GM12865 (cell line): ENCODE results near the gene GCNT1.

ENCODE experiments used
- DNase-seq: peaks from one replicate; pipeline ENCODE4 v3.0.0; 2010; ENCODE audit warnings: low read depth
- H3K4me3 ChIP-seq: 2 replicates; pipeline ENCODE4 v1.5.1; 2011; ENCODE audit warnings: mild to moderate bottlenecking, low read depth, low read length, control low read depth
- TF ChIP-seq, protein P1 (sequence below): IDR thresholded peaks from 2 replicates; pipeline ENCODE4 v1.5.1; 2011; ENCODE audit warnings: low read length, control low read depth, low read depth, inconsistent platforms; ENCODE audit not compliant: insufficient read depth; ENCODE audit errors: missing control alignments

GCNT1 gene

GRCh38 chr9:76419782-76420380, 39.1 kb upstream of the GCNT1 start:
- H3K4me3 ChIP-seq = no peak overlapping the region
- DNase-seq = peak; percentile 41
- TF ChIP-seq, protein P1, sequence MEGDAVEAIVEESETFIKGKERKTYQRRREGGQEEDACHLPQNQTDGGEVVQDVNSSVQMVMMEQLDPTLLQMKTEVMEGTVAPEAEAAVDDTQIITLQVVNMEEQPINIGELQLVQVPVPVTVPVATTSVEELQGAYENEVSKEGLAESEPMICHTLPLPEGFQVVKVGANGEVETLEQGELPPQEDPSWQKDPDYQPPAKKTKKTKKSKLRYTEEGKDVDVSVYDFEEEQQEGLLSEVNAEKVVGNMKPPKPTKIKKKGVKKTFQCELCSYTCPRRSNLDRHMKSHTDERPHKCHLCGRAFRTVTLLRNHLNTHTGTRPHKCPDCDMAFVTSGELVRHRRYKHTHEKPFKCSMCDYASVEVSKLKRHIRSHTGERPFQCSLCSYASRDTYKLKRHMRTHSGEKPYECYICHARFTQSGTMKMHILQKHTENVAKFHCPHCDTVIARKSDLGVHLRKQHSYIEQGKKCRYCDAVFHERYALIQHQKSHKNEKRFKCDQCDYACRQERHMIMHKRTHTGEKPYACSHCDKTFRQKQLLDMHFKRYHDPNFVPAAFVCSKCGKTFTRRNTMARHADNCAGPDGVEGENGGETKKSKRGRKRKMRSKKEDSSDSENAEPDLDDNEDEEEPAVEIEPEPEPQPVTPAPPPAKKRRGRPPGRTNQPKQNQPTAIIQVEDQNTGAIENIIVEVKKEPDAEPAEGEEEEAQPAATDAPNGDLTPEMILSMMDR = peak; percentile 56

- no peak overlapping the region for H3K4me3 ChIP-seq
- no peak for DNase-seq
- TF ChIP-seq, protein P1 = no peak
These were observed 35.5 kb upstream of the GCNT1 start for GRCh38 chr9:76423216-76424177.

DNA sequence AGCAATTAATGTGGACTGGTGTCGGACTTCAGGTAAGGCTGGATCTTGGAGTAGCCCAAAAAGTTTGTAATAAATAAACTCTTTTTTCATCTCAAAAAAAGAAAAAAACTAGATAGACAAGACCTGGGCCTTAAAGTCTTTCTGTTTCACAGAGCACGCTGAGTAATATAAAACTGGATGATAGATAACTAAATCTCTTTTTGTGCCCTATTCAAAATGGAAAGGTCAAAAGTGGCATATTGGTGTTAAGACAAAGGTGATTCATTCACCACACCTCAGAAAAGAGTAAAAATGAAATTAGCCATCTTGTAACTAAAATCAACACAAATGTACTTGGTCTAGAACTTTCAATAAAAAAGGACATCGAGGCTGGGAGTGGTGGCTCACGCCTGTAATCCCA, 34.5 kb upstream of the GCNT1 start:
- no peak for DNase-seq
- TF ChIP-seq, protein P1 = no peak

DNA sequence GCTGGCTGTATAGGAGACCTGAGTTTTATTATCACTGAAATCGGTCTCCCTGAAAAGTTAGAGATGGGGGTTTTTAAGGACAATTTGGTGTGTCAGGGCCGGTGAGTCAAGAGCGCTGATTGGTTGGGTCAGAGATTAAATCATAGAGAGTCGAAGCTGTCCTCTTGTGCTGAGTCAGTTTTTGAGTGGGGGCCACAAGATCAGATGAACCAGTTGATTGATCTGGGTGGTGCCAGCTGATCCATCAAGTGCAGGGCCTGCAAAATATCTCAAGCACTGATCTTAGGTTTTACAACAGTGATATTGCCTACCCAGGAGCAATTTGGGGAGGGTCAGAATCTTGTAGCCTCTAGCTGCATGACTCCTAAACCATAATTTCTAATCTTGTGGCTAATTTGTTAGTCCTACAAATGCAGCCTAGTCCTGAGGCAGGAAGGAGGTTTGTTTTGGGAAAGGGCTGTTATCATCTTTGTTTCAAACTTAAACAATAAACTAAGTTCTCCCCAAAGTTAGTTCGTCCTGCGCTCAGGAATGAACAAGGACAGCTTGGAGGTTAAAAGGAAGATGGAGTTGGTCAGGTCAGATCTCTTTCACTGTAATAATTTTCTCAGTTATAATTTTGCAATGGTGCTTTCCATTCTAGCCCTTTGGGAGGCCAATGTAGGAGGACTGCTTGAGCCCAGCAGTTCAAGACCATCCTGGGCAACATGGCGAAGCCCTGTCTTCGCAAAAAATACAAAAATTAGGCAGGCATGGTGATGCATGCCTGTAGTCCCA, 33.1 kb upstream of the GCNT1 start:
- H3K4me3 ChIP-seq = no peak overlapping the region
- TF ChIP-seq, protein P1 = no peak
- no peak for DNase-seq

More for the DNA sequence above, 34.5 kb upstream of the GCNT1 start:
- H3K4me3 ChIP-seq = no peak overlapping the region

- DNase-seq = no peak
- H3K4me3 ChIP-seq = no peak overlapping the region
- TF ChIP-seq, protein P1 = no peak
These were observed 32.1 kb upstream of the GCNT1 start for GRCh38 chr9:76426807-76427419.

GRCh38 chr9:76431601-76432000, 27.4 kb upstream of the GCNT1 start:
- TF ChIP-seq, protein P1 = no peak
- no peak overlapping the region for H3K4me3 ChIP-seq

More at GRCh38 chr9:76431601-76432000, 27.4 kb upstream of the GCNT1 start:
- no peak for DNase-seq
